Glomerular visceral epithelial cell (primary cell): ENCODE results near the gene TMEM164.

Source experiments
- DNase-seq: peaks from one replicate; pipeline ENCODE4 v3.0.0-alpha.2; 2016; ENCODE audit errors: extremely low spot score

TMEM164 gene

DNA sequence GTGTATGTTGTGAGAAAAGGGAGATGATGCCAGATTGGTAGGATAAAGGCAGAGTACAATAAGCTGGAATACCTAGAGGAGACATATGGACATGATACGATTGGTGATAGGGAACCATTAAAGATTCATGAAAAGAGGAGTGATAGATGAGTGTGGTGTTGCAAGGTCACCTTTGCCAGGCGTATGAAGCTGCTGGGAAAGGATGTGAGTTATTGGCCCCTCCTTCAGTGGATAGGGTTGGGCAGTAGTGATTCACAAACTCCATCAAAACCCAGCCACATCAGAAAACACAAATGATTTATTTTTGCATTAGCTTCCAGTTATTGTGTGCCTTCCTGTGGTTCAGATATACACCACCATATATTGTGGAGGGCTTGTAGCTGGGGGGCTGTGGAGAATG, 34.3 kb downstream of the TMEM164 start:
- no peak for DNase-seq

DNA sequence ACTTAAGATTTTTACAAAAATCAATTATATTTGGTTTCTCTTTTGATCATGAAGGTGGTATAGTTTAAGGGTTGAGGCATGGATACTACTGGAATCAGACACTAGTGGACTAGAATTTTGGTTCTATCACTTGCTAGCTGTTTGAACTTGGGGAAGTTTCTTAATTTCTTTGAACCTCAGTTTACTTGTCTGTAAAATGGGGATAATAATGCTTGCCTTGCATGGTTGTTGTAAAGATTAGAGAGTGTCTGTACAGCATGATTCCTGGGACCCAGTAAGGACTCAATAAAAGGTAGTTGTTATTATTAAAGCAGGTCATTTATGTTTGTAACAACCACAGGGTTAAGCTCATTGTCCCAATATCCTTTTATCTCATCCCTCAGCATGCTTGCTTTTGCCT, 36.0 kb downstream of the TMEM164 start:
- DNase-seq = no peak

DNA sequence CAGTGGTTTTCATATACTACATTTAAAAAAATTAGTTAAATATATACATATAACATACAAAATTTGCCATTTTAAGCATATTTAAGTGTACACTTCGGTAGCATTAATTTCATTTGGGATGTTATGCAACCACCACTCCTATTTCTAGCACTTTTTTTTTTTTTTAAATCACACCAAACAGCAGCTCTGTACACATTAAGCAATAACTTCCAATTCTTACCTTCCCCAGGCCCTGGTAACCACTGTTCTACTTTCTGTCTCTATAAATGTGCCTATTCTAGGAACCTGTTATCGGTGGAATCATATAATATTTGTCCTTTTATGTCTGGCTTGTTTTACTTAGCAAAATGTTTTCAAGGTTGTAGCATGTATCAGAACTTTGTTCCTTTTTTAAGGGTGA, 39.1 kb downstream of the TMEM164 start:
- no peak for DNase-seq

DNA sequence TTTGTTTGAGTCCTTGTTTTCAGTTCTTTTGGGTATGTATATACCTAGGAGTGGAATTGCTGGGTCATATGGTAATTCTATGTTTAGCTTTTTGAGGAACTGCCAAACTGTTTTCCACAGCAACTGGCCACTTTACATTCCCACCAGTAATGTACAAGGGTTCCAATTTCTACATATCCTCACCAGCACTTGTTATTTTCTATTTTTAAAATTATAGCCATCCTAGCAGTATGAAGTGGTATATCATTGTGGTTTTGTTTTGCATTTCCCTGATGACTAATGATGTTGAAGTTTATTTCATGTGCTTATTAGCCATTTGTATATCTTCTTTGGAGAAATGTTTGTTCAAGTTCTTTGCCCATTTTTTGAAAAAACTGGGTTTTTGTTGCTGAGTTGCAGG, 39.6 kb downstream of the TMEM164 start:
- no peak for DNase-seq

DNA sequence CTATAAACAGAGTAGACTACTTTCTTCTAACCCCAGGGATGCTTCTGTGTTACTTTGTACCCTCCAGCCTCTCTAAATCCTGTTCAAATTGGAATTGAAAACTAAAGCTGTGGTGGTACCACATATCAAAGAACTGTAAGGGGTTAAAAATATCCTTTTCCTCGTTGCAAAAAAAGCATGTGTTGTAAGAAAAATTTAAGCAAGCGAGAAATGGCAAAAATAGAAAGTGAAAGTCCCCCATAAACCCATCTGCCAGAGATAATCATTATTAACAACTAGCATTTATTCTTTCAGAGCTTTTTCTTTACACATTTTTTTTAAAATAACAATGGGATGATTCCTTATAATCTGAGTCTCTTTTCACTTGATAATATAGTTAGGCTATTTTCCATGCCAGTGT, 40.6 kb downstream of the TMEM164 start:
- DNase-seq = no peak

DNA sequence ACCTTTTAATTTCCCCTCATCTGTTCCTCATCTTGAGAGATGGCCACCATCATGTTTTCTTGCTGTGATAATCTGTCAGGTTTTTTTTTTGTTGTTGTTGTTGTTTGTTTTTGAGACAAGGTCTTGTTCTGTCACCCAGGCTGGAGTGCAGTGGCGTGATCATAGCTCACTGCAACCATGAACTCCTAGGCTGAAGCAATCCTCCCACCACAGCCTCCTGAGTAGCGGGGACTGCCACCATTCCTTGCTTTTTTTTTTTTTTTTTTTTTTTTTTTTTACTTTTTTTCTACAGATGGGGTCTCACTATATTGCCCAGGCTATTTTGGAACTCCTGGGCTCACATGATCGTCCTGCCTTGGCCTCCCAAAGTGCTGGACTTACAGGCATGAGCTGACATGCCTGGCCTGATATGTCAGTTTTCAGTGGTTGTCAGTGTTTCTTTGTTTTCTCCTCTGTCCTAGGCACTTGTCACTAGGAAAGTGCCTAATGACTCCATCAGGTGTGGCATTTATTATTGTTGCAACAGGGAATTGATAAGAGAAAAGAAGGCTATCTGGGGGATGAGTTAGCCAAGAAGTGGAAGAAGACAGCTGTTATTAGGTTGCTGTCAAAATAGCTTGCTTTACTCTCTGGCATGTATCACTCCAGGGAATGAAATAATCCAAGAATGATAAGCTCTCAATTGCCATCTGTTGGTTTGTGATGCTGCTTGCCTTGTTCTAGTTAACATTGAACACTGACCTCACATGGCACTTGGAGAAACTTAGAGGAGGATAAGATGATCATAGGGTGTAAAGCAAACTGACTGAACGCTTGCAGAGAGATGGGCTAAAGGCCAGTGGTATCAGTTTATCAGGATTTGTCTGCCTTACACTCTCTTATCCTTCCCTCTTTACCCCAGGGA, 41.7 kb downstream of the TMEM164 start:
- DNase-seq = no peak

DNA sequence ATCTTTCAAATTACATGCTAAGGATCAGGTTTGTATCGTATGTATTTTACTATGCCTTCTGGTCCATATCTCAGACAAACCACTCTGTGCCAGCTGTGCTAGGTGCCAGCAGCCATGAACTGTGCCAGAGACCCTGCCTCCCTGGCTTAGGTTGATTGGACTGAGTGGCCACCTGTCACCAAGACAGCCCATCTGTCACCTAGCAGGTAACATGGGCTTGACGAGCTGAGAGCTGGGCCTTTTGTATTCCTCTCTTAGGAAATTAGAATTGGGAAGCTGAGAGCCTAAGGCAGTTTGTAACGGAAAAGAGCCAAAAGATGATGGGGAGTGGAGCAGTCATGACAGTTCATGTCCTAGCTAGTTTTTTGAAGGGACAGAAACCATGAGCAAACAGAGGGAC, 42.5 kb downstream of the TMEM164 start:
- no peak for DNase-seq

DNA sequence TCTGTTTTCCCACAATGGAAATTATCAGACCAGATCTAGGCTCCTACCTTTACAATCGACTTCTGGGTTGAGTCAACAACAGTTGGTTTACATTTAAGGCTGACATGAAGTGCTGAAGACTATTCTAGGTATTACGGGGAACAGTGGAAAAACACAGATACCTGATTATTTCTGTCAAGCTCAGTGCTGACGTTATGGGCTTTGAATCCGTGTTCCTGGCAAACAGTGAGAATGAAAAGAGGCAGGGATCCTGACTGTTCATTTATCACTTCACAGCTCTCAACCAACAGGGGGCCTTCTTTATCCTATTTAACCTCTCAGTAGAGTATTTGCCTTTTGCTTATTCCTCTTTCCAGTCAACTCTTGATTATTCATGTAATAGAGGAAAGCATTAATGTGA, 43.1 kb downstream of the TMEM164 start:
- DNase-seq = no peak

DNA sequence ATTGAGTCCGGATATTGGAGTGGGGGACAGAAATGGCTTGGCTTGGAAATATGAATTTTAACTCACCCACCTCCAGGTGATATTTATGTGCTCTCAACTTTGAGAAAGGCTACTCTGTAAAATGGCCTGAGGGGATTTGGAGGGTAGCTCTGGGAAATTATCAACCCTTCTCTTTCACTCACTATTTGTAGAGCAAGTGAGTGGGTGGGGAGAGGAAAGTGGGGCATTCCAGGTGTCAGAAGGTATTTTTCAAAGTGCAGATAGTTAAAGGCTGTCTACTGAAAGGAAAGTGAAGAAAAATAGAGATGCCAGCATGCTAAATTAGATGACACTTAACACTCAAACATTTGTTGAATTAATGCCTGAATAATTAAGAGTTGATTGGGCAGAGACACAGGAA, 44.1 kb downstream of the TMEM164 start:
- DNase-seq = no peak

DNA sequence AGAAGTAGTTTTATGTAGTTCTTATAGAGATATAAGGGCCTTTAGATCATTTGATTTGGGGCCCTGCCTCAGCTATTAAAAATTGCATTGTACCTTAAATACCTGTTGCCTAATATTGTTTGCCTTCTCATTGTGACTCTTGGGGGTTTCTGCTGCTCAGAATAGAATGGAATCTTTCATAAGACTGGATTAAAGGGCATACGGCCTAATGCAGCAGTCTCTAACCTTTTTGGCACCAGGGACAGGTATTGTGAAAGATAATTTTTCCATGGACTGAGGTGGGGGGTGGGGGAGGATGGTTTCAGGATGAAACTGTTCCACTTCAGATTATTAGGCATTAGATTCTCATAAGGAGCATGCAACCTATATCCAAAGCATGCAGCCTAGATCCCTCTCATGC, 46.2 kb downstream of the TMEM164 start:
- no peak for DNase-seq

DNA sequence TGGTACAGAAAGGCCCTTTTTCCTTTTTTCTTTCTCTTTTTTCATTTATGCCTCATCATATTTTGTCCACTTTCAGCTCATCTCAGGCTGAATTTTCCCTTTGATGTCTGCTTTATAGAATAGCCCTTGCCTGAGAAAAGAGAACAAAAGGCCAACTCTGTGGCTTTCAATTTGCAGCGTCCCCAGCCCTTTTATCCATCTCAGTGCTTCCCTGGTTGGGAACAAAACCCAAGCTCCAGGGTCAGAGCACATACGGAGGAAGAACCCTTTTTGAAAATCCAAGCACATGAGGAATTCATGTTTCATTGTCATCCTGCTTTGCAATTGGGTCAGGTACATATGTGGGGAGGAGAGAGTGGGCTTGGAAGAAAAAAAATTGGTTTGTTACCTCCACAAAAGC, 47.5 kb downstream of the TMEM164 start:
- no peak for DNase-seq

DNA sequence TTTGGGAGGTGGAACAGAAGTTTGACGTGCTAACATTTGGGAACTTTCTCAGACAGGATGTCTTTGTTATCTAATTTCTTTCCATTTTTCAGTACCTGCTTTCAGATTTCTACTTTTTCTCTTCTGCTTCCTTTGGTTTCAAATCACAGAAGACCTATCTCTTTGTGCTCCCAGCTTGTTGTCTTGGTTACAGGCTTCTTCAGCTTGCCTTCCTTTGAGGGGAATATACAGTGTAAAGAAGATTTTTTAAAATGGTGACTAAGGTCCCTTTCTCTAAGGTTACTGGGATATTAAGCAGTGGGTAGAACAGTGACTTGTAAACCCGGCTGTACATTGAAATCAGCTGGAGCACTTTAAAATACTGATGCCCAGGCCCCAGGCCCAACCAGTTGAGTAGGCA, 48.0 kb downstream of the TMEM164 start:
- no peak for DNase-seq

DNA sequence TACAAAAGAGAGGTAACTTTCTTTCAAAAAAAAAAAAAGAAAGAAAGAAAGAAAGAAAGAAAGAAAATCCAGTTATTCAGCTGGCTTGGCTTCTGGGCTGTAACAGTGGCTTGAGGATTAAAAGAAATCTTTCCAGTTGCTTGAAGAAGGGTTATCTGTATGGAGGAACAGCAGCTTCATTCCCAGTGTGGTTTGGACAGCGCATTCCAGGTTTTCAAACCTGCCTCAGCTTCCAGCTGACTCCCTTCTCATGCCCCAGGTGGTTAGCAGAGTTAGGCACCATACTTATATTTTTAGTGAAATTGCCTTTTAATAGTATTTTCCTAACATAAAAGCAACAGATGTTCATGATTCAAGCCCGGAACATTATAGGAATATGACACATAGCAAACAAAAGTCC, 48.6 kb downstream of the TMEM164 start:
- peak; percentile 0 for DNase-seq

DNA sequence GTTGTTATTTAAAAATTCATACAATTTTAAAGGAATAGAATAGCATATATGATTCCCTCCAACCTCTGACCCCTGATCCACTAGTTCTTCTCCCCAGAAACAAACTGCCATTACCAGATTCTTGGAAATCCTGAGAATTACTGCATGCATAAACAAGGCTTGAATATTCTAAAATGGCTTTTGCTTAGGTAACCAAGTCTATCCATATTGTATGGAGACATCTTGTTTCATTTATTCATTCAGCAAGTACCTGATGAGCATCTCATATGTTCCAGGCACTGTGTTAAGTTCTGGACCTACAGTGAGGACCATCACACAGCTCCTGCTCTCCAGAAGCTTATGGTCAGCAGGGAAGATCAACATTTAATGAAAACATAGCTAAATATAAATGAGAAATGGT, 49.4 kb downstream of the TMEM164 start:
- no peak for DNase-seq

DNA sequence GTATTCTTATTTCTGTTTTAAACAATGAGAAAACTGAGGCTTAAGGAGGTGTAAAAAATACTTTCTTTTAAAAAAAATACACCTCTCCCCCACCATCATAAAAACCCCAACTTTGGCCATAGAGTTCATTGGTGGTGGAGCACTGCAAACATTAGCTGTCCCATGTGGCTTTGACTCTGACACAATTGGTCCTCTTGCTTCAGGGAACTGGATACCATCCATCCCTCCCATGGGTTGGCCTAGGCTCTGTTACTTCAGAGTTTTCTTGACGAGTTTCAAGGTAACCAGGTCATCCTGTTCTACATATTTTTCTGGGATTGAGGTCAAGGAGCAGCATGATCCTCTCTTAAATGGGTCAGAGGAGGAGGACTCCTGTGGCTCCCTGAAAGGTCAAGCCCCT, 50.5 kb downstream of the TMEM164 start:
- DNase-seq = no peak

DNA sequence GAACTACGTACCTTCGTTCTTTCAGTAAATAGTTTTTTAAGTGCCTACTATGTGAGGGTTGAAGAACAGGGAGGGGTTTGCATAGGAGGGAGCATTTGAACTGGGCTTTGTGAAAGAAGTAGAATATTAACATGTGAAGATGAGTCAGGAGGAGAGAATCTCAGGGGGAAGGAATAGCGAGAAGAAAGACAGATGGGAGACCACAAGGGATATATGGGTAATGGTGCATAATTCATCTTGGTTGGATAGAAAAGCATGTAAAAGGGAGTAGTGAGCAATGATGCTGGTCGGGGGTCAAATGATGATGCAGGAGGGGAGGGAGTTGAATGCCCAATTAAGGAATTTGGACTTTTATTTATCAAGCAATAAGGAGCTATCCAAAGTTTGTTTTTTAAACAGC, 52.7 kb downstream of the TMEM164 start:
- peak; percentile 37 for DNase-seq

DNA sequence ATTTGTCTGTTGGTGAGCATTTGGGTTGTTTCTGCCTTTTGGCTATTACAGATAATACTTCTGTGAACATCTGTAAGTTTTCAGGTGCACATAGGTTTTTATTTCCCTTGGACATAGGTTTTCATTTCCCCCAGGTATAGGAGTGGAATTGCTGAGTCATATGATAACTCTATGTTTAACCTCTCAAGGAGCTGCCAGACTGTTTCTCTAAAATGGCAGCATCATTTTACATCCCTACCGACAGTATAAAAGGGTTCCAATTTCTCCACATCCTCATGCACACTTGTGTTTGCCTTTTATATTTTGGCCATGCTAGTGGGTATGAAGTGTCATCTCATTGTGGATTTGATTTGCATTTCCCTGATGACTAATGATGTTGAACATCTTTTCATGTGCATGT, 53.5 kb downstream of the TMEM164 start:
- DNase-seq = no peak

DNA sequence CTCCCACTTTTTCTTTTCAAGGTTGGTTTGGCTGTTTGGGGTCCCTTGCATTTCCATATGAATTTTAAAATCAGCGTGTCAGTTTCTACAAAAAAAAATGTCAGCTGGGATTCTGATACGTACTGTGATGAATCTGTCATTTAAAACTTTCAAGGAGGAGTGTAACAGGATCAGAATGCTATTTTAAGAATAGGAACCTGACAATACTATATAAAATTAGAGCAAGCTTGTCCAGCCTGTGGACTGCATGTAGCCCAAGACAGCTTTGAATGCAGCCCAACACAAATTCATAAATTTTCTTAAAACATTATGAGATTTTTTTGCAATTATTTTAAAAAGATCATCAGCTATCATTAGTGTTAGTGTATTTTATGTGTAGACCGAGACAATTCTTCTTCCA, 56.5 kb downstream of the TMEM164 start:
- DNase-seq = no peak

DNA sequence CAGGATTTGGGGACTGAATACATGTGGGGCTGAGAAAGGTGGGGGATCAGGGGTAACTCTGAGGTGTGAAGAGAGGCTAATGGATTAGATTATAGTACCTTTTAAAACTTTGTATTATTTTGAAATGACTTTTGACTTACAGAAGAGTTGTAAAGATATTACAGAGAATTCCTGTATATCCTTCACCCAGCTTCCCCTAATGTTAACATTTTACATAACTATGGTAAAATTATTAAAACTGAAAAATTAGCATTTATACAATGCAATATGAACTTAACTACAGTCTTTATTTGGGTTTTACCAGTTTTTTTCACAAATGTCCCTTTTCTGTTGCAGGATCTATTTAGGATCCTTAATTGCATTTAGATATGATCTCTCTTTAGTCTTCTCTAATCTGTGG, 57.4 kb downstream of the TMEM164 start:
- no peak for DNase-seq

DNA sequence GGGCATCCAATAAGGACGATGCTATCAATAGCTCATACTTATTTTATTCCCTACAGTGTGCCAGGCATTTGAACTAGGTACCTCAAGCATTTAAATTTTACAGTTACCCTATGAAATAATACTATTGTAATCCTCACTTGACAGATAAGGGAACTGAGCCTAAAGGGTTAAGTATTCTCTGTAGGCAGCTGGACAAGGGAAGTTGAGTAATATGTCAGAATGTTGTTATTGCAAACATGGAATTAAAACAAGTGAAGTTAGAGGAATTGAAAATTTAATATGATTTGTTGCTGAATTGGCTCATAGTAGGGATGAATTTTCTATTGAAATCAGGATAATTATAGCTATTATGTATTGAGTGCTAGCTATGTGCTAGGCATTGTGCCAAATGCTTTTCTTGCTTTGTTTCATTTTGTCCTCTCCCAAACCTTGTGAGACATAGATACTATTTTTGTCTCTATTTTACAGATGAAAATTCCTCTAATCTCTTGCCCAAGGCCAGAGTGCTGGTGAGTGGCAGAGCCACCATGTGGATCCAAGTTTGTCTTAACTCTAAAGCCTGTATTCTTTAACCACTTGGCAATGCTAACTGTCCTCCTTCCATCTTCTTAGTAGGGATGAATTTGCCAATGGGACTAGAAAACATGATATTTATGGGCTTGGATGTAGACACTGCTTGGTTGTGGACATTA, 58.1 kb downstream of the TMEM164 start:
- DNase-seq = no peak

DNA sequence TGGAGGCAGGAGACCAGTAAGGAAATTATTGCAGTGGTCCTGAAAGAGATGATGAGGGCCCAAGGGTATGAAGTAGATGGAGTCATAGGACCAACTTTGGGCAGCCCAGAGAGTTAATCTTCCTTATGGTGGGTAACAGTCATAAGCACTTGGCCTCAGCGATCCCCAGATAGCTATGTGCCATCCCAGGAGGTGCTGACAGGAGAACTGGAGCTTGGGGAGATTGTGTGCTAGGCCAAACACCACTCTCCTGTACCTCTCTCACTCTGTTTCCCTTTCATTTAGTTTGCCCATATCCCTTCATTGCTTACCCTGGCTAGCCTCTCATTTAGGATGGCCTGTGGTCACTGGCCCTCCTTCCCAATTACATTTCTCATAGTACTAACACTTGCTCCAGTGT, 60.0 kb downstream of the TMEM164 start:
- no peak for DNase-seq

DNA sequence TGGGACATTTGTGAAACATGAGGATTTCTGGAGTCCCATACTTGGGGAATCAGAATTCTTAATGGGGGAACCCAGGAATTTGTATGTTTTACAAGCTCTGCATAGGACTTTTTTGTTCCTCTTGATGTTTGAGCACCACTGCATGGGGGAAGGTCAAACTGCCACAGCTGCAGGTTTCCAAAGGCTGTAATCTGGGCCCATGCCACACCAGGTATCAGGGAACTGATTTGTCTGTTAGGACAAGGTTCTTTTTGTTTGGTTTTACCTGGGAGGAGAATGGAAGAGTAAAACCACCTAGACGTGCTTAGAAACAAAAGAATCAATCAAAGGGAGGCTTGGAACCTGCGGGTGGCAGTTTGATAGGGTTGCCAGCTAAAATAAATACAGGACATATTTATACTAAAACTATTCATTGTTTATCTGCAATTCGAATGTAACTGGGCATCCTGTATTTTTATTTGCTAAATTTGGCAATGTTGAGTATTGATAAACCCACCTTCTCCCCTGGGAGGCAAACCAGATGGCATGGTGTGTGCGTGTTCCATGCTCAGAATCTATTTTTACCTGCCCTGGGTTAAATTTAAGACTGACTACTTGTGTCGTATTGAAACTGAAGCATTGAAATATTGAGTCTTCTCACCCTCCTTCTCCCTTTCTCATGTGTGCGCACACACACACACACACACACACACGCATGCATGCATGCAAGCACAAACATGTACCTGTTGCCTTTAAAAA, 63.7 kb downstream of the TMEM164 start:
- no peak for DNase-seq

DNA sequence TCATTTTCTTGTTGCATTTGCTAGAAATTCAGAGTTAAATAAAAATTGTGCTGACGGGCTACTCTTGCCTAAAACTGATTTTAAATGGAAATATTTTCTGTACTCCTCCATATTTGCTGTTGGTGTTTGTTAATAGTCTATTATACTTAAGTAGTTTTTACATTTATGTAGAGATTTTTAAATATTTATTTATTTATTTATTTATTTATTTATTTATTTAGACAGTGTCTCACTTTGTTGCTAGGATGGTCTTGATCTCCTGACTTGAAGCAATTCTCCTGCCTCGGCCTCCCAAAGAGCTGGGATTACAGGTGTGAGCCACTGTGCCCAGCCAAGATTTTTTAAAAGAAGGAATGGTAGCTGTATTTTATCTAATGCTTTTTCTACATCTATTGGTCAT, 68.1 kb downstream of the TMEM164 start:
- DNase-seq = no peak
